Naive B cell (primary cell): ENCODE results near the gene DAPK2. TPM values are rescaled to one million over a fixed set of nuclear protein-coding genes. Genes with fewer than 3 reads are reported as not detected.
A peak's percentile ranks its signal among the peaks of the same experiment; 100 is the strongest.

Experiments
- ATAC-seq, 2 donors: fragments of 150-1000 bp; cut with Tn5 transposase; 2 replicates each; pipeline ENCODE4 v1.10.0; 2021; ENCODE audit warnings: low read depth in 2 of 2, mild to moderate bottlenecking in 2 of 2, moderate library complexity in 2 of 2
- DNase-seq: peaks from one replicate; pipeline ENCODE4 v3.0.0; 2022
- H3K27ac Mint-ChIP-seq, 6 donors: one replicate each; pipeline ENCODE4 v1.8.0; 2020 to 2022; ENCODE audit warnings: mild to moderate bottlenecking in 6 of 6, mixed read lengths in 6 of 6, moderate library complexity in 5 of 6, inconsistent platforms in 2 of 6
- H3K27me3 Mint-ChIP-seq, 3 donors: one replicate each; pipeline ENCODE4 v1.8.0; 2021 to 2022; ENCODE audit warnings: mixed read lengths in 3 of 3, mild to moderate bottlenecking in 1 of 3
- H3K36me3 Mint-ChIP-seq, 2 donors: one replicate each; pipeline ENCODE4 v1.8.0; 2020 to 2022; ENCODE audit warnings: mixed read lengths in 2 of 2, inconsistent platforms in 1 of 2, mild to moderate bottlenecking in 1 of 2
- H3K4me1 Mint-ChIP-seq, 3 donors: one replicate each; pipeline ENCODE4 v1.8.0; 2020 to 2022; ENCODE audit warnings: mixed read lengths in 3 of 3, inconsistent platforms in 1 of 3, mild to moderate bottlenecking in 1 of 3, moderate library complexity in 1 of 3
- H3K4me3 Mint-ChIP-seq, 8 donors: one replicate each; pipeline ENCODE4 v1.8.0; 2020 to 2022; ENCODE audit warnings: mild to moderate bottlenecking in 8 of 8, mixed read lengths in 8 of 8, moderate library complexity in 8 of 8, inconsistent platforms in 2 of 8
- H3K9me3 Mint-ChIP-seq, 7 donors: one replicate each; pipeline ENCODE4 v1.8.0; 2020 to 2022; ENCODE audit warnings: mixed read lengths in 7 of 7, mild to moderate bottlenecking in 5 of 7, inconsistent platforms in 2 of 7, moderate library complexity in 1 of 7
- polyA plus RNA-seq, 6 donors: library from polyadenylated mRNA; unstranded; fragments of 300-500 nt; fragmentation: Illumina TruSeq; gene quantifications; one replicate each; pipeline ENCODE4 v1.2.3, GENCODE V29; 2021; ENCODE audit warnings: low read depth in 6 of 6

Gene DAPK2
- polyA plus RNA-seq, 6 donors from 2014 or later: 0.69 to 10.3 (median 0.96) TPM

DNA sequence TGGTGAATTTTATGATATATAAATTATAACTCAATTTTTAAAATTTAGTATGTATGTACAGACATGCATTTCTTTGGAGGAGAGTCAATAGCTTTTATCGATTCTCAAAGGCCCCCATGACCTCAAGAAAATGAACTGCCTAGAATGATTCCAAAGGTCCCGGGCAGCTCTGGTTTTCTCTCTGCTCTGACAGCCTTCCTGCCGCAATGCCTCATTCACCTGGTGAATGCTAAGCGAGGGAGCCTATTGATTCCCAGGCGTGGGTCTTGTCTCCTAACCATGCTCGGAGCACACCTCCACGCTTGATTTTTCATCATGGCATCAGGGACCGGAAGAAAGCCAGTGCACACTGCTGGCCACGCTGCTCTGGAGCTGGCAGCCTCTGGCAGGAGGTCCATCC is 132.9 kb downstream of the DAPK2 start:
- Mint-ChIP-seq H3K4me1 (no peaks in the 10 kb centered on the region), H3K27me3 (no peaks in the 10 kb centered on the region), H3K9me3 (no peaks in the 10 kb centered on the region), H3K4me3 (no peak overlapping the region), H3K36me3 (no peaks in the 10 kb centered on the region), H3K27ac (no peak overlapping the region)
- no peak for ATAC-seq
- no peak for DNase-seq

DNA sequence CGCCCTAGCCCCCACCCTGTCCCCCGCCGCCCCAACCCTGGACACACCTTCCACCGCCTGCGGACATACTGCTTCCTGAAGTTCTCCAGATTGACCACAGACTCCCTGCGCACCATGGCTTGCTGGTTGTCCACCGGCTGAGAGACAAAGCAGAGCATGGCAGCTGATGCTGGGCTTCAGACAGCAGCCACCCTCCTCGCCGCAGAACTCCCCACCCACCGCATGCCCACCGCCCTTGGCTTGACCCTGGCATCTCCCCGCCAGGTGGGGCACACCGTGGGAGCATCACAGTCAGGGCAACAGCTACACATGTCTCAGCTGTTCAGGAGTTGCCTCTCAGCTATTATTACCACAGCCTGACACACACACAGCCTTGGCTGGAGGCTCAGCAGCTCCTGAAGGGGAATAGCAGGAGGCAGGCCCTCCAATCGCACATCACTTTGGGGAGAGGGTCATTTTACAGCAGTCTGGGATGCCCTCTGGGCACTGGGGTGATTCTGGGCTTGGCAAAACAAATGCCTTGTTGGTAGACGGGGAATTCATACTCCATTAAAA is 134.1 kb downstream of the DAPK2 start:
- Mint-ChIP-seq H3K36me3 (no peaks in the 10 kb centered on the region), H3K4me3 (peak overlapping the region in 1 of 8 donors; percentile 50), H3K27me3 (no peaks in the 10 kb centered on the region), H3K4me1 (no peaks in the 10 kb centered on the region), H3K27ac (no peak overlapping the region), H3K9me3 (no peaks in the 10 kb centered on the region)
- DNase-seq: no peak
- no peak for ATAC-seq

DNA sequence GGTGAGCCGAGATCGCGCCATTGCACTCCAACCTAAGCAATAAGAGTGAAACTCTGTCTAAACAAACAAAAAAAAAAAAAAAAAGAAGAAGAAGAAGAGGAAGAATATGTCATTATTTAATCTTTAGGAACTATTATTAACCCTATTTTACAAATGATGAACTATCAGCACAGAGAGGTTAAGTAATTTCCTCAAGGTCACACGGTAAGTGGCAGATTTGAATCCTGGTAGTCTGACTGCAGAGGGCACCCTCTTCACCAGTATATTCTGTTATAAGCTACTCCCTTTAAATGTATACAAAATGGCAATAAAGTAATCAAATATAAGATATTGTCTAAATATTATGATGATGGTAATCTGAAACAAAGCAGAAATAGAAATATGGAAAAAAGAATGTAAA is 135.1 kb downstream of the DAPK2 start:
- Mint-ChIP-seq H3K27ac (no peak overlapping the region), H3K27me3 (no peaks in the 10 kb centered on the region), H3K4me1 (peaks cover 7 to 10% (median 9%) of the 10 kb centered on the region in 3 donors), H3K36me3 (no peaks in the 10 kb centered on the region), H3K9me3 (no peaks in the 10 kb centered on the region), H3K4me3 (no peak overlapping the region)
- DNase-seq (no peak), ATAC-seq (no peak)

DNA sequence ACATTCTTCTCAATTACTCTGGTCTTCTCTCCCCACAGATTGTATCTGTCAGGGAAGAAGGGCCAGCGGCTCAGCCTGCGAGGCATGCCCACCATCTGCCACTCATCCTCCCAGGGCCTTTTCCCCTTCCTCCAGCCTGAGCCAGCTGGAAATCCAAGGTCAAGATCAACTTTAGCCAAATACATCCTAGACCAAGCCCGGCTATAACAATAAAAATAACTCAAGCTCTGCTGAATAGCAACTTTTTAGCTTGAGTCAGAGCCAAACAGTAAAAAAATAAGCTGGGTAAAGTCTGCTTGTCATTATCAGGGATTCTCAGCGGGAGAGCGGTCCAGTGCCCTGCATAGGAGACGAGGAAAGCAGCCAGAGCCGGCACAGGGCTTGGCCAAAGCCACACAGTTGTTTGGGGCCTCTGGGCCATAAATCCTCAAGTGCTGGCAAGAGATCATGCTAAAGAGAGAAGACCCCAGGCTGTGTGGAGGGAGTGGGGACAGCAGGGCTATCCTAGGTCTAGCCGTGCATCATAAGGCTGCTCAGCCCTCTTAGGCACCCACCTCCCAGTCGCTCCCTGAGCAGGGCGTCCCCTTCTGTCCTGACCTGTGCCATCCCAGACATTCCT is 136.4 kb downstream of the DAPK2 start:
- Mint-ChIP-seq H3K4me1 (peaks cover 15 to 17% (median 16%) of the 10 kb centered on the region in 3 donors), H3K36me3 (no peaks in the 10 kb centered on the region), H3K27me3 (no peaks in the 10 kb centered on the region), H3K4me3 (no peak overlapping the region), H3K9me3 (no peaks in the 10 kb centered on the region), H3K27ac (no peak overlapping the region)
- DNase-seq: no peak
- no peak for ATAC-seq

DNA sequence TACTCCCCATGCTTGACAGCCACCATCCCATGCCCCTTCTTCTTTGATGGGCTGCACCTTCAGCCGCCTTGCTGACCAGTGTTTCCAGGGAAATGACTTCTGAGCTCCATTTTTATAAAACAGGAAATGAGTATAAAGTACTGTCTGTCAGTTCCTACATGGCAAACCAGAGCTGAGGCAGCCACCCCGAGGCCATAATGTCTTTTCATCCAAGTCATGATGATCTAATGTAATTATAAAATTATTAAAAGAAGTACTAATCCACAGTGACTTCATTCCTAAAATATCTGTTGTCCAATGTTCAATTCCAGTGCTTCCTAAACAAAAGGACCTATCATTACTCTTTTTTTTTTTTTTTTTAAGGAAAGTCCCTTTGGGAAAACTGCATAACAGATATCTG is 137.3 kb downstream of the DAPK2 start:
- DNase-seq (no peak), ATAC-seq (no peak)
- H3K9me3 Mint-ChIP-seq: no peaks in the 10 kb centered on the region
- no peak overlapping the region for H3K27ac Mint-ChIP-seq
- H3K4me3 Mint-ChIP-seq: no peak overlapping the region
- H3K4me1 Mint-ChIP-seq: peaks cover 15 to 17% (median 16%) of the 10 kb centered on the region in 3 donors
- H3K27me3 Mint-ChIP-seq: no peaks in the 10 kb centered on the region
- no peaks in the 10 kb centered on the region for H3K36me3 Mint-ChIP-seq

DNA sequence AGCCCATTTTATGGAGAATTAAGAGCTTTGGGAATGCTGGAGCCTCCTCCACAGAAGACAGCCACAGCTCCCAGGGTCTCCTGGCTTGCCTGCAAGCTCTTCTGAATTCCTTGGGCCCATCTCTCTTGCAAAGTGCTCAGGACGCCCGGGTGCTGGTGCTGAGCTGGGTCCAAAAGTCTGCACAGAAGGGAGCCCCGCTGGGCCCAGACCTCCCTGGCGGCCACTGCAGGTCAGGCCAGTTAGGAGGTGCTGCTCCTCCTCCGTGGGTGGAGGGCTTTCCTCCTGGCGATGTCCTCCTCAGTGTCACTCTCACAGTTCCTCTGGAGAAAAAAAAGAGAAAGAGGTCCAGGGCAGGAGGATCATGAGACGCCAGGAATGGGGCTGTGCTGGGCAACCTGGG is 138.0 kb downstream of the DAPK2 start:
- no peaks in the 10 kb centered on the region for H3K9me3 Mint-ChIP-seq
- H3K27ac Mint-ChIP-seq: peak overlapping the region in 2 of 6 donors; percentile 68 to 82

DNA sequence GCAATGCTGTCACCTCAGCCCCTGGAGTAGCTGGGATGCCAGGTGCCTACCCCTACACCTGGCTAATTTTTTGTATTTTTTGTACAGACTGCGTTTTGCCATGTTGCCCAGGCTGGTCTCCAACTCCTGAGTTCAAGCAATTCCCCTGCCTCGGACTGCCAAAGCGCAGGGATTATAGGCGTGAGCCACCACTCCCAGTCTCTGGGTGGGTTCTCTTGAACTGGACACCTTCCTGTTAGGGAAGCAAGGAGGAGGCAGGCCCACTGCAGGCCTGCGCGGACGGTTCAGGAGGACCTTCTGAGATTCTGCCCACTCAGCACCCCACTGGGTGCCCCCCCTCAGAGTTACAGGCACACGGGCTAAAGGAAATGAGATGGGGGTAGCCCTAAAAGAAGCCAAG is 138.8 kb downstream of the DAPK2 start:
- no peak overlapping the region for H3K4me3 Mint-ChIP-seq
- no peaks in the 10 kb centered on the region for H3K9me3 Mint-ChIP-seq
- DNase-seq (no peak), ATAC-seq (no peak)
- no peaks in the 10 kb centered on the region for H3K36me3 Mint-ChIP-seq
- peaks cover 15 to 21% (median 16%) of the 10 kb centered on the region in 3 donors for H3K4me1 Mint-ChIP-seq
- no peaks in the 10 kb centered on the region for H3K27me3 Mint-ChIP-seq
- H3K27ac Mint-ChIP-seq: no peak overlapping the region

More for the DNA sequence above, 138.0 kb downstream of the DAPK2 start:
- DNase-seq (no peak), ATAC-seq (no peak)
- Mint-ChIP-seq H3K27me3 (no peaks in the 10 kb centered on the region), H3K4me1 (peaks cover 15 to 17% (median 16%) of the 10 kb centered on the region in 3 donors), H3K36me3 (no peaks in the 10 kb centered on the region), H3K4me3 (no peak overlapping the region)

DNA sequence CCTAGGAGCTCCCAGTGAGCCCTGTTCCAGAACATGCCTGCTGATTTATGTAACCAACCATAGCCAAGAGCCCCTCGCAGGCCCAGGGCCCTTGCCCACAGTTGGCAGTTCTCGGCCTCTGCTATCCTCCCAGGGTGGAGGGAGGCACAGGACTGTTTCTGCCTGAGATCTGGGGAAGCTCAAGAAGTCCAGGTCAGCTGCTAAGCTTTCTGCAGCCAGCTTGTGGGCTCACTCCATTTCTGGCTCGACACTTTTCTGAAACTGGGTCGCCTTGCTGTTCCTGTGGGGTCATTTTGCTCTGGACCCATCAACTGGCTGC is 140.1 kb downstream of the DAPK2 start:
- ATAC-seq (peak in 1 of 2 donors; percentile 21), DNase-seq (no peak)
- H3K27me3 Mint-ChIP-seq: no peaks in the 10 kb centered on the region
- no peaks in the 10 kb centered on the region for H3K36me3 Mint-ChIP-seq
- peak overlapping the region in 3 of 6 donors; percentile 62 to 92 (median 79) for H3K27ac Mint-ChIP-seq
- H3K4me3 Mint-ChIP-seq: no peak overlapping the region
- H3K9me3 Mint-ChIP-seq: no peaks in the 10 kb centered on the region
- peaks cover 25 to 33% (median 25%) of the 10 kb centered on the region in 3 donors for H3K4me1 Mint-ChIP-seq

DNA sequence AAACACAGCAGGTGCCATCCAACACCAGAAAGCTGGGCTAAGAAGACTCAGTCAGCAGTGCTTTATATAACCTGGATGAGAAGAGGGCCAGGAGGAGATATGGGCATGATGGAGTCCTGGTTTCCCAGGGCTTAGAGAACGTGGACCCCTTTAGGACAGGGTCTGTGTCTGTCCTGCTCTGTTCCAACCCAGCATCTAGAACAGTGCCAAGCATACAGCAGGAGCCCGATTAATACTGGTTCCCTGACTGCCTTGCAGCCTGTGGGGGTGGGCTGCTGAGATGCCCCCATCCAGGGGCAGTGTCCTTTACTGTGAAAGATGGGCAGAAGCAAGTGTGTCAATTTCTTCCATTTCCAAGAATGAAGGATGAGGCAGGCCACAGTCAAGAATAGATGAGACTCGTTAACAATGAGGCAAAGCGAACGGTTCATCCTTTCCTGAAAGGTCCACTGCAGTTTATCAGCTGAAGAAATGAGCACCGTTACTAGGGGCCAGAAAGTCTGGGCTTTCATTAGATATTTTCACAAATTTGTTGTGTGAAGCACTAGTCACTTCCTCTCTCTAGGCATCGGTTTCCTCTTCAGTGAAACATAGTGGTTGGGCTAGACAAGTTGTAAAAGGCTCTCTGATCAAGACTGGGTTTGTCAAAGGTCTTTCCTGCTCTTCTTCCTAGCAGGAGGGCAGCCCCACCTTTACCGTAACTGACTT is 140.6 kb downstream of the DAPK2 start:
- Mint-ChIP-seq H3K27me3 (no peaks in the 10 kb centered on the region), H3K27ac (peak overlapping the region in 3 of 6 donors; percentile 27 to 79 (median 62)), H3K4me1 (peaks cover 25 to 36% (median 29%) of the 10 kb centered on the region in 3 donors), H3K9me3 (no peaks in the 10 kb centered on the region), H3K4me3 (no peak overlapping the region), H3K36me3 (no peaks in the 10 kb centered on the region)
- ATAC-seq (peak; percentile 54 to 67), DNase-seq (no peak)

DNA sequence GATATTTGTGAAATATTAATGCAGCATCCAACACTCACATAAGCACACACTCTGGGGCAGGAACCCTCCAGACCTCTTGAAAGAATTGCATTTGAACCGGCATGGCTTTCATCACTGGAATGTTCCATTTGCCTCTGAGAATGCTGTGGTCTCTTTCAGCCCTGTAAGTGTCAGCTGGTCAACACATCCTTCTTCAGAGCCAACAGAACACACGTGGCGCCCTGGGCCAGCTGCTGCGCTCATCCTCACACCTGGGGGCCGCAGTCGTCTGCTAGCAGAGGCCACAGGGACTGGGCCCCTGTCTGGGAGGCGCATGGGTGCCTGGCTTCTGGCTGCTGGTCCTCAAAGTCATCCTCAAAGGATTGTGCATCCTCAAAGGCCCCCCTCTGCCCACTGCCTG is 141.2 kb downstream of the DAPK2 start:
- H3K36me3 Mint-ChIP-seq: no peaks in the 10 kb centered on the region
- no peaks in the 10 kb centered on the region for H3K27me3 Mint-ChIP-seq
- H3K9me3 Mint-ChIP-seq: no peaks in the 10 kb centered on the region
- H3K27ac Mint-ChIP-seq: no peak overlapping the region
- no peak overlapping the region for H3K4me3 Mint-ChIP-seq
- ATAC-seq (no peak), DNase-seq (no peak)
- H3K4me1 Mint-ChIP-seq: peaks cover 30 to 40% (median 35%) of the 10 kb centered on the region in 3 donors

DNA sequence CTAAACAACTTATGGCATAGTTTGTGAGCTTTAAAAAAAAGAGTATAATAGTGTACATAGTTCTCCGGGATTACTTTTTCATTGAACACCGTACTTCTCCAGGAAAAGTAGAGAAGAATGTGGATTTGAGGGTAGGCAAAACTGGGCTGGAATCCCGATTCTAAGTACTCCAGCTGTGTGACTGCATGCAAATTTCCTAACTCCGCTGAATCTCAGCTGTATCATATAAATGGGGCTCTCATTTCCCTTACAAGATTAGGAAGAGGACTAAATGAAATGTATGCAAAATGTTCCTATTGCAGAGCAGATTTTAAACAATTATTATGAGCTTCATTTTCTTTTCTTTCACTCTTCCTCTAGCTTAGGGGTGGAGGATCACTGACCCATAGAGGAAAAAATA is 142.2 kb downstream of the DAPK2 start:
- H3K9me3 Mint-ChIP-seq: no peaks in the 10 kb centered on the region
- H3K27me3 Mint-ChIP-seq: no peaks in the 10 kb centered on the region
- H3K36me3 Mint-ChIP-seq: no peaks in the 10 kb centered on the region
- DNase-seq: no peak
- no peak overlapping the region for H3K4me3 Mint-ChIP-seq
- H3K4me1 Mint-ChIP-seq: peaks cover 38 to 46% (median 46%) of the 10 kb centered on the region in 3 donors
- no peak for ATAC-seq
- no peak overlapping the region for H3K27ac Mint-ChIP-seq

DNA sequence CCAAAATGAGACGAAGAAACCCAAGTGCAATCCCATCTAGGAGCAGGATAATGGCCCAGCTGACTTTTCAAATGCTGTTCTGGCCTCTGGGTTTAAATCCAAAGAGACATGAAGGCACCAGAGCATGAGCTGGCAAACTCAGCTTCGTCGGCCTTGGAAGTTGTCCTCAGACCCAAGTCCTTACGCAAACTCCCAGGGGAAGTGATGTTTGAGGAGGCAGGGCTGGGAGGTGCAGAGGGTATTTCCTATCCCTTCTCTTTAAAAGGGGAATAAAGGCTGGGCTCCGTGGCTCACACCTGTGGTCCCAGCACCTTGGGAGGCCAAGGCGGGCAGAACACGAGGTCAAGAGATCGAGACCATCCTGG is 143.6 kb downstream of the DAPK2 start:
- DNase-seq (no peak), ATAC-seq (no peak)
- Mint-ChIP-seq H3K27me3 (no peaks in the 10 kb centered on the region), H3K27ac (no peak overlapping the region), H3K36me3 (peaks cover 0 to 7% of the 10 kb centered on the region in 2 donors), H3K4me1 (peaks cover 39 to 47% (median 46%) of the 10 kb centered on the region in 3 donors), H3K4me3 (no peak overlapping the region), H3K9me3 (peaks cover 0 to 6% (median 0%) of the 10 kb centered on the region in 7 donors)

DNA sequence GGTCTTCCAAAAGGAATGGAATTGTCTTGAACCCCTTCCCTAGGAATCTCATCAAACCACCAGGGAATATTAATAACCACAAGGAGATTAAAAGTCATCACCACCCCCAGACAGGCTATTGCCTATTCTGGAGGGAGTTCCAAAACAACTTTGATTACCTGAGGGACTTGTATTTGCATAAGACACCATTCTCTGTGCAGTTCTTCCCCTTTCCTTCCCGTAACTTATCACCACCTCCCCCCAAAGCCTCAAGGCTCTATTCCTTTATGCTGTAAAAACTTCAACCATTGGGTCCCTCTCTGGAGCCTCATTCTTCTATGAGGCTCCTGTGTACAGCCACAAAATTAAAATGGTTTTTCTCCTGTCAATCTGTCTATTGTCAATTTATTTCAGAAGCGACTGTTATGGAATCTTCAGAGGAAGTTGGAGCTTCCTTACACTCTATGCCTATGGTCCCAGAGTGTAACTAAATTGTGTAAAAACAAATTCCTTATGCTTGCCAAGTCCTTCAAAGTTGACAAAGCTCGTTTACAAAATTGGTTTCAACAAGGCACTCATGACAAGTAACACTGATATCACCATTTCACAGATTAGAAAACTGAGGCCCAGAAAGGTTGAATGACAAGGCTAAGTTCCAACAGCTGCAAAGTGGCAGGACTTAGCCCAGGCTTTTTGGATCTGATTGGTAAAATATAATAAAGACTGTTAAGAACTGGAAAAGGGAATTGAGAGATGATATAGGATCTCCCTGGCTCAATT is 144.2 kb downstream of the DAPK2 start:
- no peak for DNase-seq
- peaks cover 0 to 7% of the 10 kb centered on the region in 2 donors for H3K36me3 Mint-ChIP-seq
- peak overlapping the region in 3 of 8 donors; percentile 4 to 38 (median 18) for H3K4me3 Mint-ChIP-seq
- H3K4me1 Mint-ChIP-seq: peaks cover 39 to 47% (median 46%) of the 10 kb centered on the region in 3 donors
- ATAC-seq: peak; percentile 49 to 69
- H3K27me3 Mint-ChIP-seq: peaks cover 0 to 3% (median 0%) of the 10 kb centered on the region in 3 donors
- peak overlapping the region in 3 of 6 donors; percentile 3 to 47 (median 23) for H3K27ac Mint-ChIP-seq
- H3K9me3 Mint-ChIP-seq: peaks cover 0 to 6% (median 0%) of the 10 kb centered on the region in 7 donors
